Common myeloid progenitor, CD34-positive (primary cell): ENCODE data around the gene RTF1.
A peak's percentile ranks its signal among the peaks of the same experiment; 100 is the strongest.

Source experiments
- CTCF ChIA-PET: fragments of 350-600 bp; sonication (Branson Sonifier 250); formaldehyde crosslinking; loops from one replicate; lab custom pipeline; 2021; ENCODE audit warnings: antibody characterized with exemption; lab: Charles Lee
- POLR2A ChIA-PET: fragments of 350-600 bp; sonication (Branson Sonifier 250); formaldehyde crosslinking; loops from one replicate; lab custom pipeline; 2021; ENCODE audit warnings: antibody characterized with exemption; lab: Charles Lee
- DNase-seq, 3 donors: peaks; one replicate each; pipeline versions ENCODE4 v3.0.0 to v3.0.0-alpha.2; 2013
- H3K27ac ChIP-seq, 2 experiments: 1 replicate in 1 of 2; 2 replicates in 1 of 2; pipeline ENCODE4 v1.7.0; 2013; ENCODE audit warnings: inconsistent platforms in 2 of 2, low read length in 2 of 2, mild to moderate bottlenecking in 2 of 2, low read depth in 1 of 2, moderate library complexity in 1 of 2; ENCODE audit not compliant: severe bottlenecking in 2 of 2, insufficient read depth in 1 of 2, poor library complexity in 1 of 2
- H3K27me3 ChIP-seq, 5 experiments: replicated peaks in 2 of 5; 1 replicate in 3 of 5; 2 replicates in 2 of 5; pipeline versions ENCODE4 v1.6.1 to v1.7.0; 2013; ENCODE audit warnings: low read length in 4 of 5, mild to moderate bottlenecking in 2 of 5, moderate library complexity in 2 of 5, inconsistent platforms in 1 of 5; ENCODE audit not compliant: insufficient read depth in 5 of 5, control insufficient read depth in 4 of 5
- H3K36me3 ChIP-seq, 4 experiments: 1 replicate in 2 of 4; 2 replicates in 2 of 4; pipeline versions ENCODE4 v1.6.1 to v1.7.0; 2013; ENCODE audit warnings: low read length in 3 of 4, control low read depth in 1 of 4, mild to moderate bottlenecking in 1 of 4; ENCODE audit not compliant: control insufficient read depth in 4 of 4, insufficient read depth in 4 of 4
- H3K4me1 ChIP-seq, 4 experiments: 1 replicate in 3 of 4; 2 replicates in 1 of 4; pipeline versions ENCODE4 v1.6.1 to v1.7.1; 2013; ENCODE audit warnings: low read length in 3 of 4, mild to moderate bottlenecking in 3 of 4, control low read depth in 1 of 4, inconsistent platforms in 1 of 4, moderate library complexity in 1 of 4; ENCODE audit not compliant: control insufficient read depth in 4 of 4, insufficient read depth in 4 of 4; ENCODE audit errors: control extremely low read depth in 1 of 4
- H3K4me3 ChIP-seq, 7 experiments: 1 replicate in 4 of 7; 2 replicates in 3 of 7; pipeline versions ENCODE4 v1.5.1 to v1.7.0; 2013; ENCODE audit warnings: mild to moderate bottlenecking in 7 of 7, low read length in 6 of 7, moderate library complexity in 6 of 7, inconsistent platforms in 2 of 7, low read depth in 2 of 7, control low read depth in 1 of 7; ENCODE audit not compliant: insufficient read depth in 4 of 7, control insufficient read depth in 1 of 7; ENCODE audit errors: extremely low read depth in 1 of 7
- H3K9me3 ChIP-seq, 5 experiments: 1 replicate in 4 of 5; 2 replicates in 1 of 5; pipeline versions ENCODE4 v1.6.1 to v1.7.1; 2013; ENCODE audit warnings: low read length in 4 of 5, mild to moderate bottlenecking in 2 of 5, inconsistent platforms in 1 of 5, low read depth in 1 of 5, moderate library complexity in 1 of 5; ENCODE audit not compliant: control insufficient read depth in 4 of 5, insufficient read depth in 2 of 5; ENCODE audit errors: control extremely low read depth in 1 of 5
- WGBS: methylation state at CpG from one replicate; pipeline ENCODE4 v1.1.5; 2013; ENCODE audit not compliant: insufficient coverage; 5-methylcytosine and 5-hydroxymethylcytosine counted together

Gene RTF1

GRCh38 chr15:41513506-41514227, 96.8 kb downstream of the RTF1 start, which contains the start of gene LTK:
TSS of gene LTK (minus strand) at chr15:41513827. CDS start at chr15:41513709, 118 bp downstream.
- Histone ChIP-seq H3K36me3 (peaks cover 2 to 14% (median 11%) of the 10 kb centered on the region in 4 experiments), H3K27ac (no peak within 1 kb of the TSS), H3K4me3 (peak within 1 kb of the TSS; percentile 13 to 71 (median 58)), H3K4me1 (peaks cover 0 to 31% (median 25%) of the 10 kb centered on the region in 4 experiments), H3K27me3 (peaks cover 4 to 53% (median 12%) of the 10 kb centered on the region in 5 experiments), H3K9me3 (no peaks in the 10 kb centered on the region)
- ChIA-PET POLR2A (interaction anchor here (1.4 kb wide), 1 partner anchor 10 kb away, joined by 3 read pairs; no protein-coding TSS in a partner anchor), CTCF (interaction anchor here (1.2 to 1.6 kb wide), 4 partner anchors 18 to 283 kb away, joined by 3 read pairs; no protein-coding TSS in a partner anchor)
- 5% methylated on average over 29 of the region's 33 CpGs for WGBS
- peak in 2 of 3 donors; percentile 53 to 76 for DNase-seq

DNA sequence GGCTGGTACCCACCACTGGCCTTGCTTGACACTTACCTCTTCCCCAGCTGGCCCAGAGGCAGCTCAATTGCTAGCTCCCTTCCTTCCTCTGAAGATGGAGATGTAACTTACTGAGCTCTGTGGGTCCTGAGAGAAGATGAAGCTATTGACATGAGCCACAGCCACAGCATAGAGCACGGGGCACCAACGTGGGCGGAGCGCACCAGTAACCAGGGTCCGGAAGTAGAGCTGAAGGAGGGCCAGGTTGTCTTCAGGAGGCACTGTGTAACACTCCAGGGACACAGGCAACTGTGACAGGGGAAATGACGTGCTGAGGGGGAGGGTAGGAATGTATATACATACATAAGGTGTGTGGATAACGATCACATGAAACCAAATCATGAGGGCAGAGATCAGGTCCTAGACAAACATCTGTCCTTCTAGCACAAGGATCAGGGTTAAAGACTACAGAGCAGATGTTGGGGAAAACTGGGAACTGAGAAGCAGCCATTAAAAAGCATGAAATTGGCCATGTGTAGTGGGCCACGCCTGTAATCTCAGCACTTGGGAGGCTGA, 101.1 kb downstream of the RTF1 start:
- H3K27me3 ChIP-seq = peaks cover 0 to 16% (median 6%) of the 10 kb centered on the region in 5 experiments
- WGBS = 100% methylated on average over 6 of the region's 8 CpGs
- peaks cover 2 to 37% (median 26%) of the 10 kb centered on the region in 4 experiments for H3K36me3 ChIP-seq
- DNase-seq = no peak
- H3K4me1 ChIP-seq = peaks cover 0 to 12% (median 10%) of the 10 kb centered on the region in 4 experiments
- H3K9me3 ChIP-seq = no peaks in the 10 kb centered on the region
- H3K27ac ChIP-seq = no peak overlapping the region
- CTCF ChIA-PET = interaction anchor here (0.9 kb wide), 1 partner anchor 52 kb away, joined by 3 read pairs; no protein-coding TSS in a partner anchor
- H3K4me3 ChIP-seq = no peak overlapping the region
- POLR2A ChIA-PET = interaction anchor here (0.5 kb wide), 1 partner anchor 469 kb away, joined by 4 read pairs; no protein-coding TSS in a partner anchor

GRCh38 chr15:41520636-41521035, 103.7 kb downstream of the RTF1 start:
- 98% methylated on average over 14 of the region's 17 CpGs for WGBS
- ChIA-PET POLR2A (no interaction called here), CTCF (no interaction called here)
- Histone ChIP-seq H3K27ac (no peak overlapping the region), H3K4me3 (no peak overlapping the region), H3K27me3 (no peaks in the 10 kb centered on the region), H3K9me3 (no peaks in the 10 kb centered on the region), H3K36me3 (peaks cover 2 to 56% (median 39%) of the 10 kb centered on the region in 4 experiments), H3K4me1 (no peaks in the 10 kb centered on the region)
- no peak for DNase-seq

GRCh38 chr15:41521614-41522013, 104.7 kb downstream of the RTF1 start:
- 97% methylated on average over 9 of the region's 9 CpGs for WGBS
- POLR2A ChIA-PET = no interaction called here

GRCh38 chr15:41523097-41523496, 106.2 kb downstream of the RTF1 start:
- CTCF ChIA-PET = no interaction called here
- H3K27me3 ChIP-seq = no peaks in the 10 kb centered on the region
- H3K9me3 ChIP-seq = no peaks in the 10 kb centered on the region
- H3K36me3 ChIP-seq = peaks cover 2 to 66% (median 44%) of the 10 kb centered on the region in 4 experiments
- no peak overlapping the region for H3K4me3 ChIP-seq
- 100% methylated on average over 5 of the region's 5 CpGs for WGBS
- H3K4me1 ChIP-seq = no peaks in the 10 kb centered on the region
- no peak for DNase-seq
- H3K27ac ChIP-seq = no peak overlapping the region
- POLR2A ChIA-PET = no interaction called here

More at GRCh38 chr15:41521614-41522013, 104.7 kb downstream of the RTF1 start:
- H3K4me1 ChIP-seq = no peaks in the 10 kb centered on the region
- CTCF ChIA-PET = no interaction called here
- H3K36me3 ChIP-seq = peaks cover 4 to 65% (median 40%) of the 10 kb centered on the region in 4 experiments
- no peak for DNase-seq
- no peak overlapping the region for H3K4me3 ChIP-seq
- H3K9me3 ChIP-seq = no peaks in the 10 kb centered on the region
- H3K27ac ChIP-seq = no peak overlapping the region
- H3K27me3 ChIP-seq = no peaks in the 10 kb centered on the region

DNA sequence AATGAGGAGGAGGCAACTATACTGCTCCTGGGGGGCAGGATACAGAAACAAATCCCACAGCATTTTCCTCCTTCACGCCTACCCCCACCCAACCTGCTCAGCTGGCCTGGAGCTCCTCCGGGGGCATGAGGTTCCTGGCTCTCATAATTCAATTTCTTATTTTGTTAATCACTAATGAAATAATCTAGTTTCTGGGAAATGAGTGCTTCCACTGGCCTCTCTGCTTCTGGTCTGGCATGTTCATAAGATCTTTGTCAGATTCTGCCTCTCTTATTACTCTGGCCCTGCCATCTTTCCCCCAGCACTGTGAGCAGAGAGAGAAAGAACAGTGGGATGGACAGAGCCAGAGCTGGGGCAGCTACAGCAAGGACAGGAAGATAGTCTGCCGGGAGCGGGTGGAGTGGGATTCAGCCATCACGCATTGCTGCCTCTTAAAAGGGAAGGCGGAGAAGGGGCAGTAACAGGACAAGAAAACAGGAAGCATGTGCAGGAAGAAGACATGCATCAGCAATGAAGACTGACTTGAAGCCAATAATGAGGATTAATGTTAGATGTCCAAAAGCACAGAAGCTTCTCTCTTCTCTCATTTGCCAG, 113.6 kb downstream of the RTF1 start:
- Histone ChIP-seq H3K4me3 (no peak overlapping the region), H3K27ac (no peak overlapping the region), H3K36me3 (peaks cover 9 to 81% (median 54%) of the 10 kb centered on the region in 4 experiments), H3K27me3 (no peaks in the 10 kb centered on the region), H3K9me3 (no peaks in the 10 kb centered on the region), H3K4me1 (peaks cover 0 to 5% (median under 1%) of the 10 kb centered on the region in 4 experiments)
- DNase-seq = no peak
- WGBS = 72% methylated on average over 4 of the region's 6 CpGs
- POLR2A ChIA-PET = no interaction called here
- CTCF ChIA-PET = interaction anchor here (0.6 to 1.1 kb wide), 4 partner anchors 17 to 68 kb away, joined by 3 to 4 read pairs (median 3); partner anchors contain the start of gene LTK
